ENCODE data around the gene USP25. TPM values are rescaled to one million over a fixed set of nuclear protein-coding genes. Genes with fewer than 3 reads are reported as not detected.

The USP25 gene
- total RNA-seq, 1 experiment from 2014 or later, result 42.0 TPM

GRCh38 chr21:15752763-15753407, 23.1 kb downstream of the USP25 start (continued):
- TF ChIP-seq GTF2I (CRISPR knock-in tag; conservative IDR thresholded peaks at IDR 0.05) (no peak), PRDM15 (CRISPR knock-in tag; IDR thresholded peaks at IDR 0.05) (no peak), NR2C2 (CRISPR knock-in tag; IDR thresholded peaks at IDR 0.05) (no peak), FOXP1 (CRISPR knock-in tag; IDR thresholded peaks at IDR 0.05; ENCODE audit: borderline replicate concordance) (no peak), JAZF1 (CRISPR knock-in tag; IDR thresholded peaks at IDR 0.05) (no peak), TCF7 (CRISPR knock-in tag; IDR thresholded peaks at IDR 0.05; ENCODE audit: low read depth) (no peak), CREM (CRISPR knock-in tag; IDR thresholded peaks at IDR 0.05) (0 out of 2 replicates have a peak, but pooled peaks have one; percentile 32), CTCF (IDR thresholded peaks at IDR 0.05) (no peak), FOXJ3 (CRISPR knock-in tag; IDR thresholded peaks at IDR 0.05; ENCODE audit: borderline replicate concordance) (no peak), ZNF281 (CRISPR knock-in tag; IDR thresholded peaks at IDR 0.05) (no peak), ZNF138 (CRISPR knock-in tag; conservative IDR thresholded peaks at IDR 0.05) (no peak), NR1H2 (CRISPR knock-in tag; IDR thresholded peaks at IDR 0.05) (no peak), E2F1 (CRISPR knock-in tag; IDR thresholded peaks at IDR 0.05) (no peak)
- TF ChIP-seq, protein P1, sequence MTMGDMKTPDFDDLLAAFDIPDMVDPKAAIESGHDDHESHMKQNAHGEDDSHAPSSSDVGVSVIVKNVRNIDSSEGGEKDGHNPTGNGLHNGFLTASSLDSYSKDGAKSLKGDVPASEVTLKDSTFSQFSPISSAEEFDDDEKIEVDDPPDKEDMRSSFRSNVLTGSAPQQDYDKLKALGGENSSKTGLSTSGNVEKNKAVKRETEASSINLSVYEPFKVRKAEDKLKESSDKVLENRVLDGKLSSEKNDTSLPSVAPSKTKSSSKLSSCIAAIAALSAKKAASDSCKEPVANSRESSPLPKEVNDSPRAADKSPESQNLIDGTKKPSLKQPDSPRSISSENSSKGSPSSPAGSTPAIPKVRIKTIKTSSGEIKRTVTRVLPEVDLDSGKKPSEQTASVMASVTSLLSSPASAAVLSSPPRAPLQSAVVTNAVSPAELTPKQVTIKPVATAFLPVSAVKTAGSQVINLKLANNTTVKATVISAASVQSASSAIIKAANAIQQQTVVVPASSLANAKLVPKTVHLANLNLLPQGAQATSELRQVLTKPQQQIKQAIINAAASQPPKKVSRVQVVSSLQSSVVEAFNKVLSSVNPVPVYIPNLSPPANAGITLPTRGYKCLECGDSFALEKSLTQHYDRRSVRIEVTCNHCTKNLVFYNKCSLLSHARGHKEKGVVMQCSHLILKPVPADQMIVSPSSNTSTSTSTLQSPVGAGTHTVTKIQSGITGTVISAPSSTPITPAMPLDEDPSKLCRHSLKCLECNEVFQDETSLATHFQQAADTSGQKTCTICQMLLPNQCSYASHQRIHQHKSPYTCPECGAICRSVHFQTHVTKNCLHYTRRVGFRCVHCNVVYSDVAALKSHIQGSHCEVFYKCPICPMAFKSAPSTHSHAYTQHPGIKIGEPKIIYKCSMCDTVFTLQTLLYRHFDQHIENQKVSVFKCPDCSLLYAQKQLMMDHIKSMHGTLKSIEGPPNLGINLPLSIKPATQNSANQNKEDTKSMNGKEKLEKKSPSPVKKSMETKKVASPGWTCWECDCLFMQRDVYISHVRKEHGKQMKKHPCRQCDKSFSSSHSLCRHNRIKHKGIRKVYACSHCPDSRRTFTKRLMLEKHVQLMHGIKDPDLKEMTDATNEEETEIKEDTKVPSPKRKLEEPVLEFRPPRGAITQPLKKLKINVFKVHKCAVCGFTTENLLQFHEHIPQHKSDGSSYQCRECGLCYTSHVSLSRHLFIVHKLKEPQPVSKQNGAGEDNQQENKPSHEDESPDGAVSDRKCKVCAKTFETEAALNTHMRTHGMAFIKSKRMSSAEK (CRISPR knock-in tag; IDR thresholded peaks at IDR 0.05; ENCODE audit: borderline replicate concordance), result no peak
- TF ChIP-seq, protein P2, sequence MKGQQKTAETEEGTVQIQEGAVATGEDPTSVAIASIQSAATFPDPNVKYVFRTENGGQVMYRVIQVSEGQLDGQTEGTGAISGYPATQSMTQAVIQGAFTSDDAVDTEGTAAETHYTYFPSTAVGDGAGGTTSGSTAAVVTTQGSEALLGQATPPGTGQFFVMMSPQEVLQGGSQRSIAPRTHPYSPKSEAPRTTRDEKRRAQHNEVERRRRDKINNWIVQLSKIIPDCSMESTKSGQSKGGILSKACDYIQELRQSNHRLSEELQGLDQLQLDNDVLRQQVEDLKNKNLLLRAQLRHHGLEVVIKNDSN (CRISPR knock-in tag; IDR thresholded peaks at IDR 0.05), result peak; percentile 86
- TF ChIP-seq, protein P3, sequence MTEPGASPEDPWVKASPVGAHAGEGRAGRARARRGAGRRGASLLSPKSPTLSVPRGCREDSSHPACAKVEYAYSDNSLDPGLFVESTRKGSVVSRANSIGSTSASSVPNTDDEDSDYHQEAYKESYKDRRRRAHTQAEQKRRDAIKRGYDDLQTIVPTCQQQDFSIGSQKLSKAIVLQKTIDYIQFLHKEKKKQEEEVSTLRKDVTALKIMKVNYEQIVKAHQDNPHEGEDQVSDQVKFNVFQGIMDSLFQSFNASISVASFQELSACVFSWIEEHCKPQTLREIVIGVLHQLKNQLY (CRISPR knock-in tag; IDR thresholded peaks at IDR 0.05), result no peak
- TF ChIP-seq, protein P4, sequence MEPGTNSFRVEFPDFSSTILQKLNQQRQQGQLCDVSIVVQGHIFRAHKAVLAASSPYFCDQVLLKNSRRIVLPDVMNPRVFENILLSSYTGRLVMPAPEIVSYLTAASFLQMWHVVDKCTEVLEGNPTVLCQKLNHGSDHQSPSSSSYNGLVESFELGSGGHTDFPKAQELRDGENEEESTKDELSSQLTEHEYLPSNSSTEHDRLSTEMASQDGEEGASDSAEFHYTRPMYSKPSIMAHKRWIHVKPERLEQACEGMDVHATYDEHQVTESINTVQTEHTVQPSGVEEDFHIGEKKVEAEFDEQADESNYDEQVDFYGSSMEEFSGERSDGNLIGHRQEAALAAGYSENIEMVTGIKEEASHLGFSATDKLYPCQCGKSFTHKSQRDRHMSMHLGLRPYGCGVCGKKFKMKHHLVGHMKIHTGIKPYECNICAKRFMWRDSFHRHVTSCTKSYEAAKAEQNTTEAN (CRISPR knock-in tag; IDR thresholded peaks at IDR 0.05), result 0 out of 2 replicates have a peak, but pooled peaks have one; percentile 38
- TF ChIP-seq, protein P5, sequence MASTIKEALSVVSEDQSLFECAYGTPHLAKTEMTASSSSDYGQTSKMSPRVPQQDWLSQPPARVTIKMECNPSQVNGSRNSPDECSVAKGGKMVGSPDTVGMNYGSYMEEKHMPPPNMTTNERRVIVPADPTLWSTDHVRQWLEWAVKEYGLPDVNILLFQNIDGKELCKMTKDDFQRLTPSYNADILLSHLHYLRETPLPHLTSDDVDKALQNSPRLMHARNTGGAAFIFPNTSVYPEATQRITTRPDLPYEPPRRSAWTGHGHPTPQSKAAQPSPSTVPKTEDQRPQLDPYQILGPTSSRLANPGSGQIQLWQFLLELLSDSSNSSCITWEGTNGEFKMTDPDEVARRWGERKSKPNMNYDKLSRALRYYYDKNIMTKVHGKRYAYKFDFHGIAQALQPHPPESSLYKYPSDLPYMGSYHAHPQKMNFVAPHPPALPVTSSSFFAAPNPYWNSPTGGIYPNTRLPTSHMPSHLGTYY (CRISPR knock-in tag; IDR thresholded peaks at IDR 0.05), result no peak
